ENCODE measurements around the gene NUDCD3.

DNA sequence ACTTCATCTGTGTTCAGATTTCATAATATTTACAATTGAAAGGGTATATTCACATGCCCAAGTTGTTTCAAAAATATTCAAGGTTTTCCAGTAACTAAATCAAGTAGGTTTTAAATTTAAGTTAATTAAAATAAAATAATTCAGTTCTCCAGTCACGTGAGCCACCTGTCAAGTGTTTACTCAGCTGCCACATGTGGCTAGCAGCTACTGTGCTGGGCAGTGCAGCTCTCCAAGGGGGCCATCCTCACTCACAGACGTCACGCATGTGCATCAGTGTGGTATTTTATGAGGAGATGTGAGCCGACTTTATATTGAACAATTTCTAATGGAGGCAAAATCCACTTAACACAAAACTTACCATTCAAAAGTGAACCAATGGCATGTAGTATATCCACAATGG is 95.4 kb downstream of the NUDCD3 start:
- TF ChIP-seq, protein P1, sequence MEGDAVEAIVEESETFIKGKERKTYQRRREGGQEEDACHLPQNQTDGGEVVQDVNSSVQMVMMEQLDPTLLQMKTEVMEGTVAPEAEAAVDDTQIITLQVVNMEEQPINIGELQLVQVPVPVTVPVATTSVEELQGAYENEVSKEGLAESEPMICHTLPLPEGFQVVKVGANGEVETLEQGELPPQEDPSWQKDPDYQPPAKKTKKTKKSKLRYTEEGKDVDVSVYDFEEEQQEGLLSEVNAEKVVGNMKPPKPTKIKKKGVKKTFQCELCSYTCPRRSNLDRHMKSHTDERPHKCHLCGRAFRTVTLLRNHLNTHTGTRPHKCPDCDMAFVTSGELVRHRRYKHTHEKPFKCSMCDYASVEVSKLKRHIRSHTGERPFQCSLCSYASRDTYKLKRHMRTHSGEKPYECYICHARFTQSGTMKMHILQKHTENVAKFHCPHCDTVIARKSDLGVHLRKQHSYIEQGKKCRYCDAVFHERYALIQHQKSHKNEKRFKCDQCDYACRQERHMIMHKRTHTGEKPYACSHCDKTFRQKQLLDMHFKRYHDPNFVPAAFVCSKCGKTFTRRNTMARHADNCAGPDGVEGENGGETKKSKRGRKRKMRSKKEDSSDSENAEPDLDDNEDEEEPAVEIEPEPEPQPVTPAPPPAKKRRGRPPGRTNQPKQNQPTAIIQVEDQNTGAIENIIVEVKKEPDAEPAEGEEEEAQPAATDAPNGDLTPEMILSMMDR (IDR thresholded peaks at IDR 0.05; ENCODE audit: insufficient read depth, low read length, poor library complexity, severe bottlenecking) = no peak
- no peak for TF ChIP-seq EZH2phosphoT487 (conservative IDR thresholded peaks at IDR 0.05; ENCODE audit: low read length)

Measured in SU-DHL-6 (cell line).